Osteoblast (primary cell): ENCODE data around the gene MYH9. TPM values are rescaled to one million over a fixed set of nuclear protein-coding genes. Genes with fewer than 3 reads are reported as not detected.
"Not testable (repeated sequence)": the region's sequence is repeated elsewhere in the genome, so short reads cannot be mapped to it uniquely, and the experiment has no call there.

Experiments
- DNase-seq: peaks from one replicate; pipeline ENCODE4 v3.0.0; 2011; ENCODE audit warnings: low spot score, mixed read lengths; ENCODE audit not compliant: insufficient read length; ENCODE audit errors: missing footprints
- H2AFZ ChIP-seq: 2 replicates; pipeline ENCODE4 v1.6.0; 2011; ENCODE audit warnings: mild to moderate bottlenecking, low read length
- H3K27ac ChIP-seq: 2 replicates; pipeline ENCODE4 v1.5.1; 2011; ENCODE audit warnings: mild to moderate bottlenecking, low read depth, low read length, moderate library complexity
- H3K27me3 ChIP-seq: 2 replicates; pipeline ENCODE4 v1.6.0; 2012; ENCODE audit warnings: mild to moderate bottlenecking, control low read depth, inconsistent platforms, low read length, moderate library complexity; ENCODE audit not compliant: insufficient read depth
- H3K36me3 ChIP-seq: 2 replicates; pipeline ENCODE4 v1.5.1; 2011; ENCODE audit warnings: mild to moderate bottlenecking, low read length, control low read depth, moderate library complexity; ENCODE audit not compliant: insufficient read depth
- H3K4me1 ChIP-seq: 2 replicates; pipeline ENCODE4 v1.5.1; 2011; ENCODE audit warnings: mild to moderate bottlenecking, low read length, control low read depth, moderate library complexity; ENCODE audit not compliant: insufficient read depth
- H3K4me2 ChIP-seq: 2 replicates; pipeline ENCODE4 v1.6.0; 2011; ENCODE audit warnings: mild to moderate bottlenecking, low read length; ENCODE audit not compliant: insufficient read depth
- H3K4me3 ChIP-seq: fragments of 200-600 bp; sonication (generic); 3 replicates; pipeline ENCODE4 v1.5.1; 2012; ENCODE audit warnings: mild to moderate bottlenecking, low read length, inconsistent platforms; ENCODE audit not compliant: insufficient read depth
- H3K79me2 ChIP-seq: 2 replicates; pipeline ENCODE4 v1.6.0; 2012; ENCODE audit warnings: mild to moderate bottlenecking, low read length, control low read depth, inconsistent platforms; ENCODE audit not compliant: insufficient read depth
- H3K9me3 ChIP-seq: 2 replicates; pipeline ENCODE4 v1.5.1; 2011; ENCODE audit warnings: low read depth, low read length, control low read depth
- H4K20me1 ChIP-seq: 2 replicates; pipeline ENCODE4 v1.6.0; 2012; ENCODE audit warnings: mild to moderate bottlenecking, low read length, control low read depth; ENCODE audit not compliant: insufficient read depth
- total RNA-seq: library from RNA; depleted of rRNA; stranded (reverse); fragments of >200 nt; gene quantifications from 2 replicates; pipeline ENCODE4 v1.2.3, GENCODE V29; 2012
- TF ChIP-seq, protein P1 (sequence below): IDR thresholded peaks from 2 replicates; pipeline ENCODE4 v1.5.1; 2011; ENCODE audit warnings: mild to moderate bottlenecking, low read depth, low read length, moderate library complexity; ENCODE audit errors: extremely low read depth

The MYH9 gene
- total RNA-seq, 1 donor = 964 TPM

DNA sequence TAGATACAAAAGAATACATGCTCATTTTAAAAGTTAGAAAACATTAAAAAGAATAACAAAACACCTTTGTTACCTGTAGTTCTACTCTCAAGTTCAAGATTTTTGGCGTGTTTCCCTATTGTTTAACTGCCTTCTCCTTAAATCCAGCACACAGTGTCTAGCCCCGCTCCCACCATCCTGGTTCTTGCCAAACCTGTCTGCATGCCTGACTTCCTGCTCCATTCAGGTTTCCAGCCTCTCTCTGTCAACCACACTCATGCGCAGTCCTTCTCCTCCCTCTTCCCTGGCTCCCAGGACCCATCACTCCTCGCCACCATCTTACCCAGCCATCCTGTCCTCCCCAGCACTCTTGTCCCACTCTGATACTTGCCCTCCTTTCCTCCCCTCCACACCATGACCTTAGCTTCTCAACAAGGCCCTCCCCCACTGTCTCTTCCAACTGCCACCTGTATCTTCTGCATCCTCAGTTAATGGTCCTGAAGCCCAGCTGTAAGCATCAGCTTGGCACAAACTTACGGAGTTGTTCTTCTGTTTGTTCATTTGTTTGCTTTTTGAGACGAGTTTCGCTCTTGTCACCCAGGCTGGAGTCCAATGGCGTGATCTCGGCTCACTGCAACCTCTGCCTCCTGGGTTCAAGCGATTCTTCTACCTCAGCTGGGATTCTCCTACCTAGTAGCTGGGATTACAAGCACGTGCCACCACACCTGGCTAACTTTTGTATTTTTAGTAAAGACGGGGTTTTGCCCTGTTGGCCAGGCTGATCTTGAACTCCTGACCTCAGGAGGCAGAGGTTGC, 7.5 kb upstream of the MYH9 start:
- H3K27ac ChIP-seq = peak overlapping the region; percentile 68
- no peaks in the 10 kb centered on the region for H3K79me2 ChIP-seq
- H3K27me3 ChIP-seq = no peaks in the 10 kb centered on the region
- H3K36me3 ChIP-seq = no peaks in the 10 kb centered on the region
- peaks cover 40% of the 10 kb centered on the region for H3K4me1 ChIP-seq
- H3K4me3 ChIP-seq = no peak overlapping the region
- no peaks in the 10 kb centered on the region for H4K20me1 ChIP-seq
- H3K4me2 ChIP-seq = no peak overlapping the region
- TF ChIP-seq, protein P1, sequence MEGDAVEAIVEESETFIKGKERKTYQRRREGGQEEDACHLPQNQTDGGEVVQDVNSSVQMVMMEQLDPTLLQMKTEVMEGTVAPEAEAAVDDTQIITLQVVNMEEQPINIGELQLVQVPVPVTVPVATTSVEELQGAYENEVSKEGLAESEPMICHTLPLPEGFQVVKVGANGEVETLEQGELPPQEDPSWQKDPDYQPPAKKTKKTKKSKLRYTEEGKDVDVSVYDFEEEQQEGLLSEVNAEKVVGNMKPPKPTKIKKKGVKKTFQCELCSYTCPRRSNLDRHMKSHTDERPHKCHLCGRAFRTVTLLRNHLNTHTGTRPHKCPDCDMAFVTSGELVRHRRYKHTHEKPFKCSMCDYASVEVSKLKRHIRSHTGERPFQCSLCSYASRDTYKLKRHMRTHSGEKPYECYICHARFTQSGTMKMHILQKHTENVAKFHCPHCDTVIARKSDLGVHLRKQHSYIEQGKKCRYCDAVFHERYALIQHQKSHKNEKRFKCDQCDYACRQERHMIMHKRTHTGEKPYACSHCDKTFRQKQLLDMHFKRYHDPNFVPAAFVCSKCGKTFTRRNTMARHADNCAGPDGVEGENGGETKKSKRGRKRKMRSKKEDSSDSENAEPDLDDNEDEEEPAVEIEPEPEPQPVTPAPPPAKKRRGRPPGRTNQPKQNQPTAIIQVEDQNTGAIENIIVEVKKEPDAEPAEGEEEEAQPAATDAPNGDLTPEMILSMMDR = no peak
- no peak overlapping the region for H2AFZ ChIP-seq
- DNase-seq = peak; percentile 4
- H3K9me3 ChIP-seq = no peaks in the 10 kb centered on the region

DNA sequence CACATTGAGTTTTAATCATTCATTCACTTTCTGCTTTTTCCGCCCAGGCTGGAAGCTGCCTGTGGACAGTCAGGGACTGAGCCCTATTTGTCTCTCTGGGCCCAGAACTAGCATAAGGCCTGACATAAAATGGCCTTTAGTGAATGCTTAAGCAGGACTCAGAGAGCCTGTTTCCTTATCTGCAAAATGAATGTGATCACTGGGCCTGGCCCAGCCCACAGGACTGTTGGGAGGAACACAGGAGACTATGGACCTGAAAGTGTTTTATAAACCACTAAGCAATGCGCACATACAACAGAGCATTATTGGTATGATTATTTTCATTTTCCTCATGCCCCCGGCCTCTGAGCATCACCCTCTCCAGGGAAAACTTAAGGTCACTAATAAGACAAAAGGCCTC, 3.9 kb upstream of the MYH9 start:
- Histone ChIP-seq H4K20me1 (peaks cover 6% of the 10 kb centered on the region), H3K79me2 (peaks cover 13% of the 10 kb centered on the region), H3K27ac (no peak overlapping the region), H3K9me3 (no peaks in the 10 kb centered on the region), H2AFZ (no peak overlapping the region), H3K36me3 (peaks cover 2% of the 10 kb centered on the region), H3K4me3 (no peak overlapping the region), H3K4me1 (peaks cover 19% of the 10 kb centered on the region), H3K4me2 (no peak overlapping the region), H3K27me3 (no peaks in the 10 kb centered on the region)
- peak; percentile 23 for DNase-seq
- TF ChIP-seq, protein P1 = no peak

DNA sequence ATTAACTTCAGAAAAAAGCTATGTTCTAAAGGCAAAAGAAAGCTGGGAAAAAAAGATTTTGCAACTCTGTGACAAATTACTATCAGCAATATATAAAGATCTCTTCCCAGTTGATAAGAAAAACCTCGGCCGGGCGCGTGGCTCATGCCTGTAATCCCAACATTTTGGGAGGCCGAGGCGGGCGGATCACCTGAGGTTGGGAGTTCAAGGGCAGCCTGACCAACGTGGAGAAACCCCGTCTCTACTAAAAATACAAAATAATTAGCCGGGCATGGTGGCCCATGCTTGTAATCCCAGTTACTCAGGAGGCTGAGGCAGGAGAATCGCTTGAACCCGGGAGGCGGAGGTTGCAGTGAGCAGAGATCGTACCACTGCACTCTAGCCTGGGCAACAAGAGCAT, 1.4 kb upstream of the MYH9 start:
- not testable (repeated sequence) for H2AFZ ChIP-seq, H3K9me3 ChIP-seq, DNase-seq, H3K27me3 ChIP-seq
- peak overlapping the region; percentile 76 for H3K4me2 ChIP-seq
- peaks cover 30% of the 10 kb centered on the region for H4K20me1 ChIP-seq
- peak overlapping the region; percentile 64 for H3K4me3 ChIP-seq
- H3K4me1 ChIP-seq = peaks cover 21% of the 10 kb centered on the region
- H3K36me3 ChIP-seq = peaks cover 18% of the 10 kb centered on the region
- peak overlapping the region; percentile 72 for H3K27ac ChIP-seq
- peaks cover 38% of the 10 kb centered on the region for H3K79me2 ChIP-seq

DNA sequence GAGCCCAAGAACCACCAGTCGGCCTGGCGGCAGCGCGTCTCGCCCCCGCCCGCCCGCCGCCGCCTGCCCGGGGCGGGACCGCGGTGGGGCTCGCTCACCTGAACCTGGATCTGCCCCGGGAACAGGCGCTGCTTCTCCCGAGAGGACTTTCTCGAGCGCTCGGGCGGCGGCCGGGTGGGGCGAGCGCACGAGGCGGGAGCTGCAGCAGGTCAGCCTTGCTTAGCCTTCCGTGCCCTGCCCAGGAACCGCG, 133 bp downstream of the MYH9 start:
- Histone ChIP-seq H3K27me3 (no peaks in the 10 kb centered on the region), H2AFZ (no peak overlapping the region), H4K20me1 (peaks cover 43% of the 10 kb centered on the region), H3K9me3 (no peaks in the 10 kb centered on the region), H3K27ac (peak overlapping the region; percentile 89), H3K4me3 (peak overlapping the region; percentile 100), H3K4me1 (peaks cover 35% of the 10 kb centered on the region), H3K79me2 (peaks cover 53% of the 10 kb centered on the region), H3K36me3 (peaks cover 26% of the 10 kb centered on the region), H3K4me2 (no peak overlapping the region)
- TF ChIP-seq, protein P1 = no peak
- no peak for DNase-seq
